Esophagus (tissue), 2 donors: ENCODE measurements around the gene MRPL18. TPM values are rescaled to one million over a fixed set of nuclear protein-coding genes. Genes with fewer than 3 reads are reported as not detected.
"Not testable (repeated sequence)": the region's sequence is repeated elsewhere in the genome, so short reads cannot be mapped to it uniquely, and the experiment has no call there.

ENCODE experiments used
- H3K27ac ChIP-seq, 2 donors: one replicate each; pipeline ENCODE4 v1.5.1; 2013; ENCODE audit warnings: low read depth in 2 of 2, mild to moderate bottlenecking in 2 of 2, inconsistent platforms in 1 of 2, low read length in 1 of 2, moderate library complexity in 1 of 2
- H3K27me3 ChIP-seq, 2 donors: one replicate each; pipeline ENCODE4 v1.6.1; 2013; ENCODE audit warnings: low read length in 2 of 2, control low read depth in 1 of 2, mild to moderate bottlenecking in 1 of 2; ENCODE audit not compliant: insufficient read depth in 2 of 2, control insufficient read depth in 1 of 2
- H3K36me3 ChIP-seq, 2 donors: one replicate each; pipeline ENCODE4 v1.6.1; 2013; ENCODE audit warnings: low read length in 1 of 2; ENCODE audit not compliant: control insufficient read depth in 2 of 2, insufficient read depth in 2 of 2
- H3K4me1 ChIP-seq, 2 donors: one replicate each; pipeline ENCODE4 v1.6.1; 2013; ENCODE audit warnings: low read length in 1 of 2; ENCODE audit not compliant: control insufficient read depth in 2 of 2, insufficient read depth in 2 of 2
- H3K4me3 ChIP-seq, 2 donors: one replicate each; pipeline ENCODE4 v1.5.1; 2013; ENCODE audit warnings: low read length in 2 of 2, mild to moderate bottlenecking in 2 of 2, low read depth in 1 of 2, moderate library complexity in 1 of 2
- H3K9me3 ChIP-seq, 2 donors: one replicate each; pipeline ENCODE4 v1.6.1; 2013; ENCODE audit warnings: mild to moderate bottlenecking in 2 of 2, low read depth in 1 of 2, low read length in 1 of 2, moderate library complexity in 1 of 2; ENCODE audit not compliant: control insufficient read depth in 2 of 2, insufficient read depth in 1 of 2
- whole genome bisulfite sequencing, 2 donors: extraction: QIAGEN DNeasy Blood & Tissue Kit; methylation state at CpG; one replicate each; pipeline ENCODE4 v1.1.7; 2013; 5-methylcytosine and 5-hydroxymethylcytosine counted together
- polyA plus RNA-seq, 2 donors: library from polyadenylated mRNA; stranded (reverse); fragments of 200-250 nt; gene quantifications; one replicate each; pipeline ENCODE4 v1.2.3, GENCODE V29; 2013
- donor health status: healthy with polysubstance abuse.
- donor health status: Bipolar disorder and iron deficiency.

Gene MRPL18
- polyA plus RNA-seq, 2 donors = 64.0 to 117 TPM

DNA sequence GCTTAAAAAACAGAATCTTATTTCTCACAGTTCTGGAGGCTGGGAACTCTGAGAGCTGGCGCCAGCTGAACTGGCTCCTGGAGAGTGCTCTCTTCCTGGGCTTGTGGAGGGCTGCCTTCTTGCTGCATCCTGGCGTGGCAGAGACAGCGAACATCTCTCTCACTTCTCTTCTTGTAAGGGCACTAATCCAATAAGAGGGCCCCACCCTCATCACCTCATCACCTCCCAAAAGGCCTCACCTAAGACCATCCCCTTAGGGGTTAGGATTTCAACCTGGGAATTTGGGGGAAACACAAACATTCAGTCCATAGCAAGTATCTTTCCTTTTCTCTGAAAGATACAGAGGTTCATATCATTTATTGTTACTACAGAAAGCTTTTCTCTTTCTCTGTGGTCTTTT lies 33.7 kb downstream of the MRPL18 start:
- H3K4me3 ChIP-seq = no peak overlapping the region
- no peak overlapping the region for H3K27ac ChIP-seq
- H3K4me1 ChIP-seq = no peaks in the 10 kb centered on the region
- no peaks in the 10 kb centered on the region for H3K27me3 ChIP-seq
- H3K36me3 ChIP-seq = peaks cover 0 to 3% of the 10 kb centered on the region in 2 donors
- H3K9me3 ChIP-seq = no peaks in the 10 kb centered on the region
- 91% methylated on average over 3 of the region's 3 CpGs for WGBS, 2 donors

DNA sequence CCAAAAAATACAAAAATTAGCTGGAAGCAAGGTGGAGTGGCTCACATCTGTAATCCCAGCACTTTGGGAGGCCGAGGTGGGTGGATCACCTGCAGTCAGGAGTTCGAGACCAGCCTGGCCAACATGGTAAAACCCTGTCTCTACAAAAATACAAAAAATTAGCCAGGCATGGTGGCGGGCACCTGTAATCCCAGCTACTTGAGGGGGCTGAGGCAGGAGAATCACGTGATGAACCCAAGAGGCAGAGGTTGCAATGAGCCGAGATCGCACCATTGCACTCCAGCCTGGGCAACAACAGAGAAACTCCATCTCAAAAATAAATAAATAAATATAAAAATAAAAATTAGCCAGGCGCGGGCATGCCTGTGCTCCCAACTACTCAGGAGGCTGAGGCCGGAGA lies 34.4 kb downstream of the MRPL18 start:
- not testable (repeated sequence) for H3K9me3 ChIP-seq, H3K4me3 ChIP-seq, H3K36me3 ChIP-seq, H3K4me1 ChIP-seq, H3K27ac ChIP-seq, H3K27me3 ChIP-seq
- WGBS, 2 donors = 95 to 96% methylated on average over 9 of the region's 9 CpGs

- WGBS, 2 donors = 95 to 97% methylated on average over 13 of the region's 13 CpGs
- Histone ChIP-seq H3K36me3 (no peaks in the 10 kb centered on the region), H3K9me3 (no peaks in the 10 kb centered on the region), H3K27ac (no peak overlapping the region), H3K4me3 (no peak overlapping the region), H3K4me1 (no peaks in the 10 kb centered on the region), H3K27me3 (no peaks in the 10 kb centered on the region)
These were observed 35.7 kb downstream of the MRPL18 start for GRCh38 chr6:159826004-159826403.

DNA sequence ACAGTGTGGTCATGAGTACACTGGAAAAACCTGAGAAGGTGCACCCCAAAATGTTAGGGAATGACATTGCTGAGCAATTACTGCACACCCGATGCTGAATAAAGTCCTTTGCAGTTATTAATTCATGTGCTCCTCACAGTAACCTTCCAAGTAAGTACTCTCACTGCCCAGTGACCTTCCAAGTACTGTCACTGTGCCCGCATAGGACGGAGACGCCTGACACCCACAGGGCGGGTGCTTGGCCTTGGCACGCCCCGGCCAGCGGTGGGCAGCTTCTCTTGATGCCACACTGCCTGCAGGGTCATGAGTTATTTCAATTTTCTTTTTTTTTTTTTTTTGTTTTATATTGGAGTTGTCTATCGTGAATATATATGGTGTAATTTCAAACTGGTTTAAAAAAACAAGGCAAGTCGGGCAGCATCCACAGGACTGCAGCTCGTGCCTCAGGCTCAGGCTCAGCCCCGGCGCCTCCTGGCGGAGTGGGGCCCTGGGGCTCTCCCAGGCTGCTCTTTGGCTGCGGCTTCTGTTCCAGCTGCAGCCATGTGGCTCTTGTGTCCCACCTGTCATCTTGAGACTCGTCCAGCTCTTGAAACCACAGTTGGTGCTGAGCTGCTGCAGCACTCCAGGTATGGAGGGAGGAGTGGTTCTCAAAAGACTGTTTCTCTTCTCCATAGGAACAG lies 36.8 kb downstream of the MRPL18 start:
- no peaks in the 10 kb centered on the region for H3K4me1 ChIP-seq
- no peaks in the 10 kb centered on the region for H3K27me3 ChIP-seq
- H3K4me3 ChIP-seq = no peak overlapping the region
- 85 to 88% methylated on average over 16 of the region's 16 CpGs for WGBS, 2 donors
- H3K36me3 ChIP-seq = no peaks in the 10 kb centered on the region
- no peak overlapping the region for H3K27ac ChIP-seq
- H3K9me3 ChIP-seq = no peaks in the 10 kb centered on the region

GRCh38 chr6:159828074-159828473 lies 37.8 kb downstream of the MRPL18 start:
- H3K27me3 ChIP-seq = no peaks in the 10 kb centered on the region
- H3K4me1 ChIP-seq = no peaks in the 10 kb centered on the region
- H3K9me3 ChIP-seq = no peaks in the 10 kb centered on the region
- H3K4me3 ChIP-seq = no peak overlapping the region
- H3K27ac ChIP-seq = no peak overlapping the region
- 53% methylated on average over 7 of the region's 7 CpGs for WGBS, 2 donors
- no peaks in the 10 kb centered on the region for H3K36me3 ChIP-seq

- H3K27ac ChIP-seq = no peak overlapping the region
- WGBS, 2 donors = 53 to 58% methylated on average over 4 of the region's 4 CpGs
- H3K4me3 ChIP-seq = no peak overlapping the region
- H3K27me3 ChIP-seq = no peaks in the 10 kb centered on the region
- H3K36me3 ChIP-seq = no peaks in the 10 kb centered on the region
- H3K4me1 ChIP-seq = no peaks in the 10 kb centered on the region
- H3K9me3 ChIP-seq = no peaks in the 10 kb centered on the region
These were observed 39.3 kb downstream of the MRPL18 start for GRCh38 chr6:159829526-159829925.

DNA sequence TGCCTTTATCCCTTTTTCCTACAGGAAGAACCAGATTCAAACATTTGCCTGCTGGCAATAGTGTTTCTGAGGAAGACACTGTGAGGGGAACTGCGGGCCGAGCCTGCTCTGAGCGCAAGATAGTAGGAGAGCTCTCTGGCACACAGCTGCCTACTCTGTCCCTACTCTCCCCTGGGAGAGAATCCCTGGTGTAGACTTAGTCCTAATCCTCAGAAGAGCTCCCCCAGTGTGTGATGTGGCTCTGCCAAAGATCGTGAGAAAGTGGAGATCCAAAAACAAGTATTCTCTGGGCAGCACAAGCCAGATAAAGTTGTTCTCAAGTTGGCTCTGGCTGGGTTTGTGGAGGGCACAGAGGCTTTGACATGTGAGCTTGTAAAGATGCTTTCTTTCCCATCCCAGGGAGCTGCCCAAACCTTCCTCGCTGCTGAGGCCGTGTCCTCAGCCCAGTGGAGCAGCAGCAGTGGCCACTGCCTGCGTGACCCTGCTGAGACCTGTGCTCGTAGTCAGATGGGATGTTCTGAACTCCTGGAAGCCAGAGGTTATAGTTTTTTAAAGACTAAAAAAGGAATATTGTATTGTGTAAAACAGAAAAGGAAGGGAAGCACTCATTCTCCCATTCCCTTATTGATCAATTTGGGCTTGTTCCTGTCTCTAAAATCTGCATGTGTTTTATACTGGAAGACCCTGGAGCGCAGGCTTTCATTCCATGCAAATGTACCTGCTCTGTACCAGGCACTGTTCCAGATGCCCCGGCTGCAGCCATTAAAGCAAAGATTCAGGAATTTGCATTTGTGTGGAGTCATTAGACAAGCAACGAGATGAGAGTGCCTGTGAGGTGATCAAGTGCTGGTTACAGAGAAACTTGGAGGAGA lies 40.5 kb downstream of the MRPL18 start:
- H3K27ac ChIP-seq = no peak overlapping the region
- H3K36me3 ChIP-seq = no peaks in the 10 kb centered on the region
- no peaks in the 10 kb centered on the region for H3K4me1 ChIP-seq
- no peaks in the 10 kb centered on the region for H3K27me3 ChIP-seq
- WGBS, 2 donors = 70 to 71% methylated on average over 11 of the region's 11 CpGs
- no peak overlapping the region for H3K4me3 ChIP-seq
- no peaks in the 10 kb centered on the region for H3K9me3 ChIP-seq

- WGBS, 2 donors = 63 to 79% methylated on average over 4 of the region's 4 CpGs
- no peaks in the 10 kb centered on the region for H3K36me3 ChIP-seq
- H3K27me3 ChIP-seq = no peaks in the 10 kb centered on the region
- no peak overlapping the region for H3K4me3 ChIP-seq
- no peaks in the 10 kb centered on the region for H3K9me3 ChIP-seq
- no peak overlapping the region for H3K27ac ChIP-seq
- no peaks in the 10 kb centered on the region for H3K4me1 ChIP-seq
These were observed 41.1 kb downstream of the MRPL18 start for GRCh38 chr6:159831373-159831679.

GRCh38 chr6:159832946-159833345 lies 42.7 kb downstream of the MRPL18 start:
- Histone ChIP-seq H3K4me3 (no peak overlapping the region), H3K4me1 (no peaks in the 10 kb centered on the region), H3K27ac (no peak overlapping the region), H3K9me3 (no peaks in the 10 kb centered on the region), H3K27me3 (no peaks in the 10 kb centered on the region), H3K36me3 (no peaks in the 10 kb centered on the region)
- 44 to 62% methylated on average over 4 of the region's 4 CpGs for WGBS, 2 donors

DNA sequence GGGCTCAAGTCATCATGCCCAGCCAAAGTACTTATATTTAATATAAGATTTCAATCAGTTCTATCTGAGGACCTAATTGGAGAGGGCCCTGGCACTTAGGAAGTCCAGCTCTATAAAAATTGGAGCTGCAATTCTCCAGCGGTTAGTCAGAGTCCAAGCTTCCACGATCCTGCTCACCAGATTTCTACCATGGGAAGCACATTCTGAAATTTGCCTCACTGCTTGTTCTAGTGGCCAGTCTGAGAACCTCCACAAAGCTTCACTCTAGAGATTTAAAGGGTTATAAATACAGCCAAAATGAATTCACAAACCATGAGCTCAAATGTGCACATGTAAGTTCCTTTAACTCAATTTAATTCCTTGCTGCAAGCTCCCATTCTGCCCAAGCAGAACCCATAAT lies 43.3 kb downstream of the MRPL18 start:
- 87 to 91% methylated on average over 2 of the region's 2 CpGs for whole genome bisulfite sequencing, 2 donors
- Histone ChIP-seq H3K9me3 (no peaks in the 10 kb centered on the region), H3K27me3 (no peaks in the 10 kb centered on the region), H3K4me3 (no peak overlapping the region), H3K36me3 (no peaks in the 10 kb centered on the region), H3K4me1 (no peaks in the 10 kb centered on the region), H3K27ac (no peak overlapping the region)
